Metanephros (tissue), 1 donor: ENCODE results near the gene ANKRD16. TPM values are rescaled to one million over a fixed set of nuclear protein-coding genes. Genes with fewer than 3 reads are reported as not detected.

Experiments
- total RNA-seq: library from RNA; depleted of rRNA; stranded (reverse); fragments of >200 nt; gene quantifications from one replicate; pipeline ENCODE4 v1.2.3, GENCODE V29; 2014

The ANKRD16 gene
- 16.5 TPM for total RNA-seq

GRCh38 chr10:5889624-5890451 is at the start of gene ANKRD16, which contains the start of gene FBH1:
TSS of gene ANKRD16 (minus strand) at chr10:5889893. CDS start at chr10:5889354, 539 bp downstream.
TSS of gene FBH1 (plus strand) at chr10:5890243. CDS start at chr10:5890346, 103 bp downstream.

DNA sequence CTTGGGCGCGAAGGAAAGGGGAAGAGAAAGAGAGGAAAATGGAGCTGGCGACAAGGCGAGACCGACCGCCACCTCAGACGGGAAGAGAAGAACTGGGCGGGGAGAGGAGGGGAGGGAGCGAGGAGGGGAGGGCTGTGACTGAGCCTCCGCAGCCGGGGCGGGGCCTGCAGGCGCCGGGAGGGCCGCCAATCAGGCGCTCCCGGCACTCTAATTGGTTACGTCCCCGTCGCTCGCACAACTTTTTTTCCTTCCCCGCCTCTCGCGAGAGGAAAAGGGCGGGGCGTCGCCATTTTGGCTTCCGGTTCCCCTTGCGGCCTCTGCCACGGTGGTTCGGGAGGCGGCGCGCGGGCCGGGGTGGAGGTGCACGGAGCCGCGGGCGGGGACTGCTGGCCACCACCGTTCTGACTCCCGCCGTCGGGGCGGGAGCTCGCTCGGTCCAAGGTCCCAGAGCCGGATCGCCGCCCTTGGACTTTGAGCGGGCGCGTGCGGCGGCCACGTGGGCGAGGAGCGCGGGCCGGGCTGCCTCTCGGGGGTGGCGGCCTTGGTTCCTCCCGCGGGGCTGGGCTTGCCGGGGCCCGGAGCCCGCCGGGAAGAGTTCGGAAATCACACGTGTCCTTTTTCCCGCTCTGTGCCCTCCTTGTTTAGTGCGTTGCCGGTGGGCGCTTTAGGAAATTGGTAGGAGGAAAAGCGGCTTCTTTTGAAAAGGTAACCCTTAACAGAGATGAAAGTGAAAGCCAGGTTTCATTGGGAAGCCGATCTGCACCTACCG is 76.2 kb downstream of the ANKRD16 start, which contains the start of gene GDI2:
Gene GDI2, minus strand, starts transcription at position 94 of the 769 bp plus-strand sequence. CDS start 176 bp downstream, outside the sequence.

Other genes starting within 250 kb of the ANKRD16 start
- 12.8 TPM for gene ASB13, start 223.3 kb downstream of the ANKRD16 start, total RNA-seq
- gene TASOR2, start 205.1 kb downstream of the ANKRD16 start, total RNA-seq: 54.5 TPM
- 212 TPM for gene GDI2, start 76.5 kb downstream of the ANKRD16 start, total RNA-seq
- 71.3 TPM for gene FBH1, start 350 bp upstream of the ANKRD16 start, total RNA-seq
- gene IL15RA, start 87.7 kb upstream of the ANKRD16 start, total RNA-seq: 3.7 TPM
- gene IL2RA, start 172.5 kb upstream of the ANKRD16 start, total RNA-seq: 1.5 TPM
- gene RBM17, start 199.1 kb upstream of the ANKRD16 start, total RNA-seq: 59.4 TPM